Measurements from ENCODE around the gene CTNND2.

DNA sequence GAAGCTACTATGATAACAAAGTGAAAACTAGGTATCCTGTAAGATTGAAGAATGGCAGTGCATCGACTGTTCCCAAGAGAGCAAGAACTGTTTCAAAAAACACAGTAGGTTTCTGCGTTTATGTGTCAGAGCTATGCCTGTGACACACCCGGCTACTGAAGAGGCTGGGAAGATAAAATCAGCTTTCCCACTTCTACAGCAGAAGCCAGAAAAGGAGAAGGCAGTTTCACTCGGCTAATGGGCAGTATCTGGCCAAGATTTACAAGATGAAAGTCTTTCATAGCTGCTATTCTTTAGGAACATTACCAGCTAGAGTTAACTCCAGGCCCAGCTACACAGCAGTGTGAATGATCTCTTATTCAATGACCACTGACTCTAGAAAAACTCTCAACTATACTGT, 195.2 kb downstream of the CTNND2 start:
- no peak for TF ChIP-seq POLR2A (IDR thresholded peaks at IDR 0.05)
- TF ChIP-seq, protein P1, sequence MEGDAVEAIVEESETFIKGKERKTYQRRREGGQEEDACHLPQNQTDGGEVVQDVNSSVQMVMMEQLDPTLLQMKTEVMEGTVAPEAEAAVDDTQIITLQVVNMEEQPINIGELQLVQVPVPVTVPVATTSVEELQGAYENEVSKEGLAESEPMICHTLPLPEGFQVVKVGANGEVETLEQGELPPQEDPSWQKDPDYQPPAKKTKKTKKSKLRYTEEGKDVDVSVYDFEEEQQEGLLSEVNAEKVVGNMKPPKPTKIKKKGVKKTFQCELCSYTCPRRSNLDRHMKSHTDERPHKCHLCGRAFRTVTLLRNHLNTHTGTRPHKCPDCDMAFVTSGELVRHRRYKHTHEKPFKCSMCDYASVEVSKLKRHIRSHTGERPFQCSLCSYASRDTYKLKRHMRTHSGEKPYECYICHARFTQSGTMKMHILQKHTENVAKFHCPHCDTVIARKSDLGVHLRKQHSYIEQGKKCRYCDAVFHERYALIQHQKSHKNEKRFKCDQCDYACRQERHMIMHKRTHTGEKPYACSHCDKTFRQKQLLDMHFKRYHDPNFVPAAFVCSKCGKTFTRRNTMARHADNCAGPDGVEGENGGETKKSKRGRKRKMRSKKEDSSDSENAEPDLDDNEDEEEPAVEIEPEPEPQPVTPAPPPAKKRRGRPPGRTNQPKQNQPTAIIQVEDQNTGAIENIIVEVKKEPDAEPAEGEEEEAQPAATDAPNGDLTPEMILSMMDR (IDR thresholded peaks at IDR 0.05 in 8 of 11, conservative IDR thresholded peaks at IDR 0.05 in 3 of 11), result no peak
